ENCODE measurements around the gene TXNRD1. TPM values are rescaled to one million over a fixed set of nuclear protein-coding genes. Genes with fewer than 3 reads are reported as not detected.
"Not testable (repeated sequence)": the region's sequence is repeated elsewhere in the genome, so short reads cannot be mapped to it uniquely, and the experiment has no call there.

The TXNRD1 gene
- total RNA-seq, 1 donor from 2014 or later = 229 TPM

DNA sequence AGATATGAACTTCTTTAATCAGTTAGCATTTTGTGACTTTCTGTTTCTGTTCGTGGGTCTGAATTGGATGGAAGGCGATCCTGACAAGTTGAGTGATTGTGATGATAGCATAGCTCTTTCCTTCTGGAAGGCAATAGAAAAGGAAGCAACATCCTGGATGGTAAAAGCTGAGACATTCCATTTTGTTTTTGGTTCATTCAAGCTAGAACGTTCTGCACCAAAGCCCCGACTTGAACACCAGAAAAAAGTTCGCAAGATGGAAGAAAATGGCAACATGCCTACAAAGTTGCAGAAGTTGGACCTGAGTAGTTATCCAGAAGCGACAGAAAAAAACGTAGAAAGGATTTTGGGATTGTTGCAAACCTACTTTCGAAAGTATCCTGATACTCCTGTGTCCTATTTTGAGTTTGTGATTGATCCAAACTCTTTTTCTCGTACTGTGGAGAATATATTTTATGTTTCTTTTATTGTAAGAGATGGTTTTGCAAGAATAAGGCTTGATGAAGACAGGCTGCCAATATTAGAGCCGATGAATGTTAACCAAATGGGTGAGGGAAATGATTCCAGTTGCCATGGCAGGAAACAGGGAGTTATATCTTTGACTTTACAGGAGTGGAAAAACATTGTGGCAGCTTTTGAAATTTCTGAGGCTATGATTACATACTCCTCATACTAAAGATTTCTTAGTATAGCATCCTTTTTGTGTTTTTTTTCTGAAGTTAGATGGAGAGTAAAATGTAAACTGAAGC lies 88.9 kb downstream of the TXNRD1 start:
- no peak for DNase-seq (ENCODE audit: low spot score)

DNA sequence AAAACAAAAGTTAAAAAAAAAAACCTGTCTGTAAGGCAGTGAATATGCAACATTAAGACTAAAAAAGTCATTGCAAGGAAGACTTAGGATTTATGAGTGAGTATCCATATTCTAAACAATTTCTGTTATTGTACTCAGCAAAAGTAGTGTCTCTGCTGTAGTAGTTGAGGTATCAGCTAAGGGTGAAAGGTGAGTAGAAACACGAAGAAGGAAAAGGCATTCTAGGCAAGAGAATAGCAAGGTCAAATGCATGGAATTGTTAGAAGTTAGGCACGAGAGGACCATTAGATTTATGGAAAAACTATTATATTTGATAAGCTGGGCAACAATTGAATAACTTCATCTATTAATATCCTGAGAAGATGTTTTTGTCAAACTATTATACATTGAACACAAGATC lies 89.8 kb downstream of the TXNRD1 start:
- no peak for DNase-seq (ENCODE audit: low spot score)

DNA sequence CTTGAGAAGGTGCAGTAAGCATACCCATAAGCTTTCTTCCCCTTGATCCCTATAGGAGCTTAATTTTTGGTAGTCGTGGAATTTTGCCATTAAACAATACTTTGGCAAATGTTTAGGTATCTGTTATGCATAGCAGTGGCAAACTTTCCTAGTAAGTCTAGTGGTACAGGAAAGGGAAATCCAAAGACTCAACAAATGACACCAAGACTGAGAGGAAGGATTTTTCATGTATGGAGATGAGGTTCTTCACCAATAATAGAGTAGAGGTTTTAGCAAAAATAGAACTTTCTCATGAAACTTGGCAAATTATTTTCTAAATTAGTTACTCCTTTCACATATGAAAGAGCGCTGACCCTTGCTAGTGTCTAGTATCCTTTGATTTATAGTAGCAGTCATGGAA lies 90.8 kb downstream of the TXNRD1 start:
- DNase-seq (ENCODE audit: low spot score) = no peak

DNA sequence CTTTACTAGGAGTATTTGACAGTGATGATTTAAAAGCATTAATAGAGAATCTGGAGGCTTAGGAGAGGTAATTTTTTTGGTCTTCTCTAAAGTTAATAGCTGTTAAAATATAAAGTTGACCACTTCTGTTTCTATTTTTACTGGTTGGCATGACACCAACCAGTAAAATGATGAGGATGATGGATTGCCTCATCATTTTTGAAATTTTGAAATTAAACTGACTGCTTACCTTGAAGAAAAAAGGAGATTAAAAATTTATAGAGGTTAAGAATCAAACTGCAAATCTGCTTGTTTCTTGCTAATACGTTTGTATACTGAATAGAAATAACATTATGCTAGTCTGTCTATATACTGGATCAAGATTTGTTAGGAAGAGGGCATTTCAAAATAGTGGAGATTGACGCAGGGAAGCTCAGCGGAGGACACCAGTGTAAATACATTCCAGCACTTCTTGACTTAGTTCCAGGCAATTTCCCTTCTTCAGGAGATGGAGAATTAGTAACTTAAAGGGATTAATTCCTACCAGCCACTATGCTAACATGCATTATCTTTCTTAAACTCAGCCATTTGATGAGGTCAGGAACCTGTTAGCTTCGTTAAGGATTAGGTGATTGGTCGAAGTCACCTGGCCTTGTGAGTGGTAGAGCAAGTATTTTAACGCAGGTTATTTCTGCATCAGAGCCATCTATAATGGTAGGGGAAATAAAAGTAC lies 91.5 kb downstream of the TXNRD1 start:
- no peak for DNase-seq (ENCODE audit: low spot score)

DNA sequence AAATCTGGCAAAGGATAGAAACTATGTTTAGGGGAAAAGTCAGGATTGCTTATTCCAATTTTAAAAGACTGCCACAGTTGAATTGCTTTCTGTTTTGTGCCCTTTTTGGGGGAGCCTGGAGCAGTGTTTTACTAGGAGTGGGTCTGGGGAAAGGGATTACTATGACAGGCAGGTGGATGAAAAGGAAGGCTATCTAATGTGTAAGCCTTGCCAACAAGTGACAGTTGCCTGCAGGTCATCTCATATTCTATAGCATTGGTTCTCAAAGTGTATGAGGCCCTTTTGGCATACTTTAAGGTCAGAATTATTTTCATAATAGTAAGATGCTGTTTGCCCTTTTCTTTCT lies 92.0 kb downstream of the TXNRD1 start:
- no peak for DNase-seq (ENCODE audit: low spot score)

DNA sequence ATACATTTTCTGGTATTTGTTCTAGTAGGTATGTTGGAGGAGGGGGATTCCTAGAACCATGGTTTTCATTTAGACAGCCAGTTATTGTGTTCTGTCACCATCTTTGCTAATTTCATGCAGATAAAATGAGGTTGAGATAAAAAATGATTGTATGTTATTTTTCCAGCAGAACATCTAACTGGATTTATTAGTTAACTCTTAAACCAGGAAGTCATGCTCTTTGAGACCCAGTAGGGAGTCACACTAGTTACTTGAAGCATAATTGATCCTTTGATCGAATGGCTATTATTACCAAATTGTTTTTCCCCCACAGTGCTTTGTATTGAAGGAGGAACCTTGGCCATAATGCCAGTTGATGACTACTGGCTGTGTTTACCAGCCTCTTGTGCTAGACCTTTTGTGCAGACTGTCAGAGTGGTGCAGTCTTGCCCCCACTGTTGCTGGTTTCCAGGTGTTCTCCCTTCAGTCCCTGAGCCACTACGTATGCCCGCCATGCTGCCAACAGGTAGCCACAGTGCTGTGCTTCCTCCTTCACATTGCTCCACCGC lies 93.9 kb downstream of the TXNRD1 start:
- no peak for DNase-seq (ENCODE audit: low spot score)

DNA sequence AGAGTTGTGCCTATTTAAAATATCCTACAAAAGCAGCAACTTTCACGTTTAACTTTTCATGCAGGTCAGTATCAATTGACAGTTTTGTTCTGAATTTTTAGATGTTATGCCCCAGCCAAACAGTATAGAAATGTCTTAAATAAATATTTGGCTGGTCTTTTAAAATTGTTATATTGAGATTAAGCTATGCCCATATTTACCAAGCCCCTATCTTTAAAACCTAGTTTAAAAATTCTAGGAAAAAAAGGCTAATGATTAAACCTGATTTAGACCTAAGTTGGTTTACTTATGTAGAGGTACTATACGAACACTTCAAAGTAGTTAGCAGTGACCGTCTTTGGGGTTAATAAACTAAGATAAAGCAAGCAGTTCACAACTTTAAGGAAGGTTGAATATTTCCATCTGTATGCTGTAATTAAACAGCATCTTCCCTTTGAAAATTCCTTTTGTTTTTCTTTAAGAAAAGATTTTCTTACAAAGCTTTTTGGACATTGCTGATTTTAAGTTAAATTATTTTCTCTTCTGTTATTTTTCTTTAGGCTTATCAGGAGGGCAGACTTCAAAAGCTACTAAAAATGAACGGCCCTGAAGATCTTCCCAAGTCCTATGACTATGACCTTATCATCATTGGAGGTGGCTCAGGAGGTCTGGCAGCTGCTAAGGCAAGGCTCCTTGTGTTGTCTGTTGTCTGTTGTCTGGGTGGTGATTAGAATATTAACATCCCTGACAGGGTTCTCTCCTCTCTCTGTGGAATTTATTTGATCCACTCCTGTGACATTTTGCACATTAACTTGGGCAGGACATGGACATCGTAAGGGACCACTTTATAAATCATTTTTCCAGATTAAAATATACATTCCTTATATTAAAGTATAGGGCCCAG lies 95.4 kb downstream of the TXNRD1 start:
- DNase-seq (ENCODE audit: low spot score) = no peak

DNA sequence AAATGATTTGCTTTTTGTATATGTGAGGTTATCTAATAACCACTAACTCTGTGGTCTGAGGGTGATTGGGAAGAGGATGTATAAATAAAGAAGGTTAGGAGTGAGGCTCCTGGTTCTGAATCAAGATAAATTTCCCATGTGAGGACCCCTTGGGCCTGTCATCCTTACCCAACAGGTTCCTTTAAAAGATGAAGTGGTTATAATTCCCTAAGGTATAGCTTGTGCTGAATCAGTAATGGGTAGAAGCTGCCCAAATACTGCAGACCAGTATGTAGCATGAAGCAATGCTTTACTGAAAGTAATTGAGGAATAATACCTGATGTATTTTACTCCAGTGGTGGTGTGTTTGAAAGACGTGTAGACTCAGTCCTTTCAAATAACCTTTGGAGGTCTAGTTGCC lies 96.6 kb downstream of the TXNRD1 start:
- no peak for DNase-seq (ENCODE audit: low spot score)

DNA sequence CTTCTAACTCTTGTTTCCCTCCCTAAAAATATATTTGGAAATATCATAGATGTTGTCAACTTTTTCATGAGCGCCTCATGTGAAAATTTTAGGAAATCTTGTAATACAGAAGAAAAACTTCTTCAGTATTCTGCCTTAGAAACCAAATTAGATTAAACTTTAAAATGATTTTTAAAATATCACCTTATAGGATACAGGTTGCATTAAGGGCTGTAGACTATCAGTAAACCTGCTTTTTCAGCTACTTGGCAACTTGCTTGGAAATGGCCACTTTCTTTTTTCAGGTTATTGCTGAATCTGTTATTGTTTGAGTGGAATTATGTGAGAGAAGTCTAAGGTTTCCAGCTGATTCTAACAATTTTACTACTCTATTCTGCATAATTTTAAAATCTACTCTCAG lies 97.1 kb downstream of the TXNRD1 start:
- no peak for DNase-seq (ENCODE audit: low spot score)

DNA sequence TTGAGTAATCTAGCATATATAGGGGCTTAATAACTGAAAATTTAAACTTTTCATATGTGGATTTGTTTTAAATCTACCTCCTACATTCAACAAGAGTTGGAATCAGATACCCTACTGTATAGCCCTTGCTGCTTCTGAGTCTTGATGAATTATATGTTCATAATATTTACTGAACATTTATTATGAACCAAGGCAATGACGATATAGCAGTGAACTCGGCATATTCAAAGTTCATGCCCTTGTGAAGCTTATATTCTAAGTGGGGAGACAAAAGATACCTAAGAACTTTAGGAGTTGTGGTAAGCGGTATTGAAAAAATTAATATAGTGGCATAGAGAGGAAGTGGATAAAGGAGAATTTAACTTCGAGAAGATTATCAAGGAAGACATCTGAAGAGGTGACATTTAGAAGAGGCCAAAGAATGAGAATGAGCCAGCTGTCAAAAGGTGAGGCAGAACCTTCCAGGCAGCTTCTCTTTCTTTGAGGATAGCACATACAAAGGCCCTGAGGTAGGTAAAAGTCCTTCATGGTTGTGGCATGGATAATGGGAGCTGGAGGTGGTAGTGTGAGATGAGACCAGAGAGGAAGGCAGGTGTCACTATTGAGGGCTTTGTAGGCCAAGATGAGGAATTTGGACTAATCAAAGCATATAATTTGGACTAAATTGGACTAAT lies 98.1 kb downstream of the TXNRD1 start:
- no peak for DNase-seq (ENCODE audit: low spot score)

DNA sequence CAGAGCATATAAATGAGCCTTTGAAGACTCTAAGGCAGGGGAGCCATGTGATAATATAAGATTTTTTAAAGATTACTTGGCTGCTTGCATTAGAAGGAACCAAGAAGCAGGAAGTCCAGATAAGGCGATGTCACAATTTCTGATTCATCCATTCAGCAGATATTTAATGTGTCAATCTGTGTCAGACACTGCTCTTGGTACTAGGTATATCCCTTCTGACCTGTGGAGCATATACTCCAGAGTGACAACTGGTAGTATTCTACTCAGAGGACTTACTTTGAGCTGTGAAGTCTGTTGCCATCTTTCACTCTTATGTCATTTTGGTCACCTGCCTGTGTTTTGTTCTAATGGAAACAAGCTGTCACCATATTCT lies 98.6 kb downstream of the TXNRD1 start:
- no peak for DNase-seq (ENCODE audit: low spot score)

DNA sequence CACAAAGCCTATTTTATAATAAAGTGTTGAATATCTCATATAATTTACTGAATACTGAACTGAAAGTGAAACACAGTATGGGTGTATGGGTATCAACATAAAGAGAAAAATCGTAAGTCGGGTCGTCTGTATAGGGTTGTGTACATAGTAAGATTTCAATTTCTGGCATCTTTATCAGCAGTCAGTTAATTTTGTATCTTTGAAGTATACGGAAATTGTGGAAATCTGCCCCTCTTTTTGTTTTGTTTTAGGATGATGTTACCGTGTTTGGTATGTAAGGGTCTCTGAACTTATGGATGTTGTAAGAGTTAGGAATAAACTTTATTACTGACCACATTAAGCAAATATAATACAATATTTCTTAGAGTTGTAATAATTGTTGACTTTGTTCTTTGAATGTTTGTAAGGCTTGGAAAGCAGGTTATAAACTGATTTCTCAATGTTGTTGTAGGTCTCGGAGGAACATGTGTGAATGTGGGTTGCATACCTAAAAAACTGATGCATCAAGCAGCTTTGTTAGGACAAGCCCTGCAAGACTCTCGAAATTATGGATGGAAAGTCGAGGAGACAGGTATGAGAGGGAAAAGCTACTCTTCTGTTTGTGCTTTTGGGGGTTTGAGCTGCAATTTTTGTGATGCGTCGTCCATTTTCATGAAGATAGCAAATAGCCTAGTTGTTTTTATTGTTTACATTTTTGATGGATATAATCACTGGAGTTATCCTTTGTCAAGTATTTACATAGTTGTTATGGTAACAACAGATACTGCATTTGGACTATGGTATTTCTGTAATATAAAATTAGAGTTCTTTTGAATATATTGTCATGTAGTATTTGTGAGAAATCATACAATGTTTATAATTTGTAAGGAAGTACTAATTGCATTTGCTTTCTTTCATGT lies 100.0 kb downstream of the TXNRD1 start:
- DNase-seq (ENCODE audit: low spot score) = no peak

DNA sequence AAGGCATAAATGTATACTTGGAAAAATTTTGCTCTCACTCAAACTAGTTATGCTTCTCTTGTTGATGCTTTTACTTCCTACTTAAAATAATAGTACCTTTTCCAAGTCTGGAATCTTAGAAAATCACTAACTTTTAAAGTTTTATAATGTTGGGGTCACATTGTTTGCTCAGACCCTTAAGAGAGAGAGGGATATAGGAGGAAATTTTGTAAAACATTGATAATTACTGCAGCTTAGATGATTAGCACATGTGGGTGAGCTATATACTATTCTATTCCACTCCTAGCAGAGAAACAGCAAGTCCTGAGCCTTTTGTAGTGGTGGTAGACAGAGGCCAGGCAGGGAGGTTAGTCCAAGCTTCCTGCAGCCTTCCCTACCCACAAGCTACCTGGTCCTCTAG lies 101.4 kb downstream of the TXNRD1 start:
- DNase-seq (ENCODE audit: low spot score) = no peak

DNA sequence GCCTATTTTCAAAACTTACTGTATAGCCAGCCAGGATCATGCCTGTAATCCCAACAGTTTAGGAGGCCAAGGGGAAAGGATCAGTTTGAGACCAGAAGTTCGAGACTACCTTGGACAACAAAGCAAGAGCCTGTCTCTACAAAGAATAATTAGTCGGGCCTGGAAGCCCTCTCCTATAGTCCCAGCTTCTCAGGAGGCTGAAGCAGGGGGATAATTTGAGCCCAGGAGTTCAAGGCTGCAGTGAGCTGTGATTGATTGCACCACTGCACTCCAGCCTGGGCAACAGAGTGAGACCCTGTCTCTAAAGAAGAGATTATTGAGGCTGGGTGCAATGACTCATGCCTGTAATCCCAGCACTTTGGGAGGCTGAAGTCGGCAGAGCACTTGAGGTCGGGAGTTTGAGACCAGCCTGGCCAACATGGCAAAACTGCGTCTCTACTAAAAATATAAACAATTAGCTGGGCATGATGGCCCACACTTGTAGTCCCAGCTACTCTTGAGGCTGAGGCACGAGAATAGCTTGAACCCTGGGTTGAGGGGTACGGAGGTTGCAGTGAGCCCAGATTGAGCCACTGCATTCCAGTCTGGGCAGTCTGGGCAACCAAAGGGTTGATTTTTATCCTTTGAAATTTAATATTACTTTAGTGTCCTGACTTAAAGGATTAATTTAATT lies 102.1 kb downstream of the TXNRD1 start:
- no peak for DNase-seq (ENCODE audit: low spot score)

DNA sequence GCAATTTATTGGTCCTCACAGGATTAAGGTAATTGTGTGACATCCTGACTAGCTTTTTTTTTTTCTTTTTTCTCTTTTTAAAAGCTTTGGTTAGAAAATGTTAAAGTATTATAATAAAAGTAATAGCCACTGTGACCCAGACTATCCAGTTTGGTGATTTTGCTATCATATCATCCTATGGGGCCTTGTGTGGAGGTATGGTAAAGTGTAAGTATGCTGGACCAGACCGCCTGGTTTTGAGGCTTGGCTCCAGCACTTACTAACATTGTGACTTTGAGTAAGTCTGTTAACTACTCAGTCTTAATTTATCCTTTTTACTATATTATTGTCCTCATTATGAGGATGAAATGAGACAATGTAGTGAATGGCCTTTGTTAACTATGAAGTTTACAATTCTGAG lies 103.4 kb downstream of the TXNRD1 start:
- DNase-seq (ENCODE audit: low spot score) = no peak

DNA sequence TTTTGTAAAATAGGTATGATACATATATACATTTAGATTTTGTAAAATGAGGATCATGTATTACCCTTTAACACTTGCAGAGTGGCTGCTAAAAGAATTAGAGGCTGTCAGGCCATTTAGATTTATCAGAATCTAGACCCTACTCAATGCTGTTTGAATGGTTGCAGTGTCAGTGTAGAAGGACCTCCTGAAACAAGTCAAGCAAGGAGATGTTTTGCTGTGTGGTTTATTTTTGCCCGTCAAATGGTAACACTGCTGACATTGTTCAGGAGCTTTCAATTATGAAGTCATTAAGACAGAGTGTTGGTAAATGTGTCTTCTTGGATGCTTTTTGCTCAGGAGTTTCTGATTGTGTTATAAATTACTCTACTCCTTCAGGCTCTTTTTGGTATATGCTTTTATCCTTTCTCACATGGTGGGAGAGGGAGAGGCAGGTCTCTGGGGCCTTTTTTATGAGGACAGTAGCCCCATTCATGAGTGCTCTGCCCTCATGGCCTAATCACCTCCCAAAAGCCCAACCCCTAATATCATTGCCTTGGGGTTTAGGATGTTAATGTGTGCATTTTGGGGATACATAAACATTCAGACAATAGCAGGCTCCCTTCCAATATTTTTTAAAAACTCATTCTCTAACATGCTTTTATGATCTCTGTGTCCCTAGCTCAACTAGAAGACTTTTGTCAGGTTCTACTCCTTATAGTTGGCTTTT lies 104.5 kb downstream of the TXNRD1 start:
- DNase-seq (ENCODE audit: low spot score) = no peak

DNA sequence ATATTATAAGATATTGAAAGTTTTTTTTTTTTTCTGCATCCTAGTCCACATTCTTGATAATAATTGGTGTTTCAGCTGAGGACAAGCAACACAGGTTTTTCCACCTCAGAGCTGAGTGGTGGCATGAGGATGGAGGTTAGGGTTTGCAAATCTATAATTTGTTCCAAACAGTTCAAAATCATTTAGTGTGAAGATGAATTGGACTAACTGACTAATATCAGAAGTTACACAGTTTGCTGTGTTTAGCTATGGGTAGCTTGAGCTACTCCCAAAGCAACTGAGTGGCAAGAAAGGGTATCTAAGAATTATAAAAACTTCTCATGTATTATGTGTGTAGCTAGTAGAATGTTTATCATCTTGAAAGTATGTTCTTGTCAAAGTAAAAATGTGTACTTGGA lies 105.0 kb downstream of the TXNRD1 start:
- no peak for DNase-seq (ENCODE audit: low spot score)

DNA sequence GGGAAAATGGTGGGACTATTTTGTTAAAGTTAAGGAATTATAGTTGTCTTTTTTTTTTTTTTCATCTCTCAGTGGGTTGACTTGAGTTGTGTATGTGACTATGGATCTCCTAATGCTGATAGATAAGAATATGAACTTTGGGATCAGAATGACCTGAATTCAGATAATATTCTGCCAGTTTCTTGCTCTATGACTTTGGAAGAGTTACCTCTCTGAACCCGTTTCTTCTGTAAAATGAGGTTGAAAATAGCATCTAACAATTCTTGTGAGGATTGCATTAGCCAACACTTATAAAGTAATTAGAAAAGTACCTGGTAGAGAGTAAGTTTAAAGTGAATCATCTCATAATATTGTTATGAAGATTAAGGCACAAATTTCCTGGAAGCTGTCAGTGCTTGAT lies 106.4 kb downstream of the TXNRD1 start:
- DNase-seq (ENCODE audit: low spot score) = no peak

DNA sequence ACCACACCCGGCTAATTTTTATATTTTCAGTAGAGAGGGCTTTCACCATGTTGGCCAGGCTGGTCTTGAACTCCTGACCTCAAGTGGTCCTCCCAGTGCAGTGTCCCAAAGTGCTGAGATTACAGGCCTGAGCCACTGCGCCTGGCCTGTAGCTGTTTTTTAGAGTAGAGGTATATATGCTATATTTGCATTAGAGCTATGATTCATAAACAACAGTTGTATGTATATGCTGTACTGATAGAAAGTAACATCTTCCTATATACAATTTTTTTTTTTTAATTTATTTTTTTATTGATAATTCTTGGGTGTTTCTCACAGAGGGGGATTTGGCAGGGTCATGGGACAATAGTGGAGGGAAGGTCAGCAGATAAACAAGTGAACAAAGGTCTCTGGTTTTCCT lies 107.0 kb downstream of the TXNRD1 start:
- DNase-seq (ENCODE audit: low spot score) = not testable (repeated sequence)
